ENCODE data around the gene TIMM44.

GRCh38 chr19:7883796-7884570 lies 59.5 kb downstream of the TIMM44 start:
- no peak for TF ChIP-seq CTCF (IDR thresholded peaks at IDR 0.05)
- no peak for TF ChIP-seq POLR2A (IDR thresholded peaks at IDR 0.05)

Data from sigmoid colon (tissue), 3 donors.